GM12872 (cell line): Measurements from ENCODE around the gene PCNX3.

Source experiments
- TF ChIP-seq, protein P1 (sequence below): IDR thresholded peaks from 3 replicates; pipeline ENCODE4 v1.5.1; 2011; ENCODE audit warnings: low read depth, mild to moderate bottlenecking, low read length, moderate library complexity; ENCODE audit not compliant: insufficient read depth

PCNX3 gene

DNA sequence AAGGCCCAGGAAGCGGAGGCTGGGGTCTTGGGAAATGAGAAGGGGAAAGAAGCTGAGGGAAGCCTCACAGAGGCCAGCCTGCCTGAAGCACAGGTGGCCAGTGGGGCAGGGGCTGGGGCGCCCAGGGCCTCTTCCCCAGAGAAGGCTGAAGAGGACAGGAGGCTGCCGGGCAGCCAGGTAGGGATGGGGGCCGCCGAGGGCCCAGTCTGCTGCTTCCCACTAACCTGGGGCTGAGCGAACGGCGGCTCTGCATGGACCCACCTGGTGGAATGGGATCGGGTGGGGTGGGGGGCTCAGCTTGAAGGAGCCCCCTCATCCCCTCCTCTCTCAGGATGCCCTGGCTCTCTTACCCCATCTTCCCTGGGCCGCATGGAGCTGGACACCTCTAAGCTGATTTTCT, 32.0 kb upstream of the PCNX3 start:
- TF ChIP-seq, protein P1, sequence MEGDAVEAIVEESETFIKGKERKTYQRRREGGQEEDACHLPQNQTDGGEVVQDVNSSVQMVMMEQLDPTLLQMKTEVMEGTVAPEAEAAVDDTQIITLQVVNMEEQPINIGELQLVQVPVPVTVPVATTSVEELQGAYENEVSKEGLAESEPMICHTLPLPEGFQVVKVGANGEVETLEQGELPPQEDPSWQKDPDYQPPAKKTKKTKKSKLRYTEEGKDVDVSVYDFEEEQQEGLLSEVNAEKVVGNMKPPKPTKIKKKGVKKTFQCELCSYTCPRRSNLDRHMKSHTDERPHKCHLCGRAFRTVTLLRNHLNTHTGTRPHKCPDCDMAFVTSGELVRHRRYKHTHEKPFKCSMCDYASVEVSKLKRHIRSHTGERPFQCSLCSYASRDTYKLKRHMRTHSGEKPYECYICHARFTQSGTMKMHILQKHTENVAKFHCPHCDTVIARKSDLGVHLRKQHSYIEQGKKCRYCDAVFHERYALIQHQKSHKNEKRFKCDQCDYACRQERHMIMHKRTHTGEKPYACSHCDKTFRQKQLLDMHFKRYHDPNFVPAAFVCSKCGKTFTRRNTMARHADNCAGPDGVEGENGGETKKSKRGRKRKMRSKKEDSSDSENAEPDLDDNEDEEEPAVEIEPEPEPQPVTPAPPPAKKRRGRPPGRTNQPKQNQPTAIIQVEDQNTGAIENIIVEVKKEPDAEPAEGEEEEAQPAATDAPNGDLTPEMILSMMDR, result no peak

- TF ChIP-seq, protein P1, result no peak
Observed at GRCh38 chr11:65584106-65584505, 31.5 kb upstream of the PCNX3 start.

GRCh38 chr11:65584723-65585171, 30.8 kb upstream of the PCNX3 start:
- TF ChIP-seq, protein P1, result no peak

- TF ChIP-seq, protein P1, result no peak
Observed at GRCh38 chr11:65585396-65586246, 30.0 kb upstream of the PCNX3 start.

- TF ChIP-seq, protein P1, result no peak
Observed at GRCh38 chr11:65586247-65586630, 29.3 kb upstream of the PCNX3 start.

GRCh38 chr11:65586676-65587075, 28.9 kb upstream of the PCNX3 start:
- TF ChIP-seq, protein P1, result no peak

- TF ChIP-seq, protein P1, result peak; percentile 93
Observed at GRCh38 chr11:65588199-65589054, 27.1 kb upstream of the PCNX3 start.
